Muscle of leg (tissue), 11 donors: ENCODE data around the gene ITPR1. TPM values are rescaled to one million over a fixed set of nuclear protein-coding genes. Genes with fewer than 3 reads are reported as not detected.
A peak's percentile ranks its signal among the peaks of the same experiment; 100 is the strongest.

Experiments
- DNase-seq: peaks from one replicate; pipeline ENCODE4 v3.0.0; 2013
- H3K27ac ChIP-seq: one replicate; pipeline ENCODE4 v1.5.1; 2013; ENCODE audit warnings: mild to moderate bottlenecking, low read length, control low read depth
- H3K27me3 ChIP-seq: one replicate; pipeline ENCODE4 v1.6.1; 2013; ENCODE audit warnings: low read length; ENCODE audit not compliant: control insufficient read depth, insufficient read depth
- H3K36me3 ChIP-seq: one replicate; pipeline ENCODE4 v1.6.1; 2013; ENCODE audit warnings: low read length; ENCODE audit not compliant: control insufficient read depth, insufficient read depth
- H3K4me1 ChIP-seq: one replicate; pipeline ENCODE4 v1.6.1; 2013; ENCODE audit warnings: low read length; ENCODE audit not compliant: control insufficient read depth, insufficient read depth
- H3K4me3 ChIP-seq: one replicate; pipeline ENCODE4 v1.5.1; 2013; ENCODE audit warnings: low read length, control low read depth
- H3K9me3 ChIP-seq: replicated peaks from 2 replicates; pipeline ENCODE4 v1.6.1; 2013; ENCODE audit warnings: low read depth, low read length; ENCODE audit not compliant: control insufficient read depth
- WGBS: methylation state at CpG from one replicate; pipeline ENCODE4 v1.1.5; 2013; ENCODE audit warnings: missing lambda C conversion rate; ENCODE audit not compliant: insufficient coverage; 5-methylcytosine and 5-hydroxymethylcytosine counted together
- polyA plus RNA-seq, 8 donors: library from polyadenylated mRNA; unstranded; fragments of 120-200 nt; gene quantifications; one replicate each; pipeline versions ENCODE4 v1.2.1 to v1.2.3, GENCODE V29; 2013; ENCODE audit warnings: inconsistent platforms in 1 of 8, low replicate concordance in 1 of 8; ENCODE audit not compliant: insufficient read length in 8 of 8, insufficient read depth in 1 of 8
- total RNA-seq: library from RNA; stranded (reverse); fragments of 120-200 nt; gene quantifications from one replicate; pipeline ENCODE4 v1.2.4, GENCODE V29; 2013

Gene ITPR1
- total and polyA plus RNA-seq, 9 donors: 15.4 to 34.4 (median 20.5) TPM

DNA sequence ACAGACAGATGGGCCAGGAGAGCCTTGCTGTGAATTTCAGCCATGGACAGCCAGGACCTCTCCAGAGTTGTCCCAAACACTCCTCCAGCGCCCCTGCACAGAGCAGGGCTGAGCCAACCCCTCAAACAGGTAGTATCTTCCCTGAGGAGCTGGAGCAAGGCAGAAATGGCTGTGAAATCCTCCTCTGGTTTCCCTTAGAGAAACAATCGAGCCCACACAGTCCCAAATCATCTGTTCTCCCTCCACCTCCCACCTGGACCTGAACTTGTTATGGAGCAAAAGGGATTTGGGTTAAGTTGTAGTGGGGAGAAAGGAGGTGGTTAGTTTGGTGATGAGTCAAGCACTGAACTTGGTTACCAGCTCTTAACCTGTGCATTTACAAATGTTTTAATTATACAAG, 280.4 kb downstream of the ITPR1 start:
- no peak for DNase-seq
- peaks cover 15% of the 10 kb centered on the region for H3K4me1 ChIP-seq
- WGBS: no CpG with 5 or more reads among the region's 2 CpGs
- no peak overlapping the region for H3K27ac ChIP-seq
- no peaks in the 10 kb centered on the region for H3K9me3 ChIP-seq
- H3K36me3 ChIP-seq: peaks cover 20% of the 10 kb centered on the region
- H3K4me3 ChIP-seq: no peak overlapping the region
- H3K27me3 ChIP-seq: no peaks in the 10 kb centered on the region

DNA sequence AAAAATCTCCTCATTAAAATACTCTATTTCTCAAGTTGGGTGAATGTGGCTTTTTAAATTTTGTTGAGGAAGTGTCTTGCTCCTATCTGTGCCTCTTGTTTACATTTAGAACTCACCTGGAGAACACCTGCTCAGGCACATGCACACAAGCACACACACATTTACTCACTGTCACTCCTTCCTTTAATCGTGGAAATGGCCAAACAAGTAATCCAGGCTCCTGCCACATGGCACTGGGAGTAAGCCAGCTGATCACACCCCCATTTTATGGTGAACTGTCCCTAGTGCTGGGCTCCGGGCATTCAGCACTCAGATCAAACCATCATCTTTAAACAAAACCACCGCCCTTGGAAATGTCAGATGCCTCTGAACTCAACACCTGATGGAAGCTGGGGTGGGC, 281.4 kb downstream of the ITPR1 start:
- no peak overlapping the region for H3K27ac ChIP-seq
- H3K27me3 ChIP-seq: no peaks in the 10 kb centered on the region
- no peaks in the 10 kb centered on the region for H3K9me3 ChIP-seq
- H3K36me3 ChIP-seq: peaks cover 24% of the 10 kb centered on the region
- H3K4me3 ChIP-seq: no peak overlapping the region
- WGBS: 100% methylated on average over 1 of the region's 3 CpGs
- H3K4me1 ChIP-seq: peaks cover 15% of the 10 kb centered on the region
- DNase-seq: no peak

DNA sequence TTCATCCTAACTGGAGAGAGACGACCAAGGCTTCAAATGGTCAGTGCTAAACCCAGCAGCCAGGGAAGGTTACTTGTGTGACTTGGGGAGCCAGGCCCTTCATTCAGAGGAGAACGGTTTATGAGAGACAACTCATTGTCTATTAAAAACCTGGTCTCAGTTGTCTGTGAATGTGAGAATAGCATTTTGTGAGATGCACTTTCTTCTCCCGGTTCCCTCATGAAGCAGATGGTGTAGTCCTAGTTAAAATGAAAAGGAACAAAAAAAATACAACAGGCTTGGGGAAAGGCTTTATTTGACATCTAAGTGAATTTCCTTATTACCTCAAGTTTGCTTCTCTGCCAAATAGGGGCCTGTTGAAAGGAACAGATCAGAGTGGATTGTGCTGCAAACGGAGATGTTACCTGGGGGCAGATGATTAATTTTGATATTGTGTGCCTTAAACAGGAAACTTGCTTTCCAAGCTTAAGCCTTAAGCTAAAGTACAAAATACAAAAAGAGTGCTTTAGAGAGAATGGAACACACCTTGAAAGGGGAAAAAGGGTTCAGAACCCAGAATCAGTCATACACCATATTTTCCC, 283.3 kb downstream of the ITPR1 start:
- no peaks in the 10 kb centered on the region for H3K9me3 ChIP-seq
- peak; percentile 21 for DNase-seq
- no peak overlapping the region for H3K4me3 ChIP-seq
- peaks cover 20% of the 10 kb centered on the region for H3K36me3 ChIP-seq
- H3K27me3 ChIP-seq: no peaks in the 10 kb centered on the region
- peaks cover 13% of the 10 kb centered on the region for H3K4me1 ChIP-seq
- whole genome bisulfite sequencing: no CpG with 5 or more reads among the region's 4 CpGs
- H3K27ac ChIP-seq: no peak overlapping the region

DNA sequence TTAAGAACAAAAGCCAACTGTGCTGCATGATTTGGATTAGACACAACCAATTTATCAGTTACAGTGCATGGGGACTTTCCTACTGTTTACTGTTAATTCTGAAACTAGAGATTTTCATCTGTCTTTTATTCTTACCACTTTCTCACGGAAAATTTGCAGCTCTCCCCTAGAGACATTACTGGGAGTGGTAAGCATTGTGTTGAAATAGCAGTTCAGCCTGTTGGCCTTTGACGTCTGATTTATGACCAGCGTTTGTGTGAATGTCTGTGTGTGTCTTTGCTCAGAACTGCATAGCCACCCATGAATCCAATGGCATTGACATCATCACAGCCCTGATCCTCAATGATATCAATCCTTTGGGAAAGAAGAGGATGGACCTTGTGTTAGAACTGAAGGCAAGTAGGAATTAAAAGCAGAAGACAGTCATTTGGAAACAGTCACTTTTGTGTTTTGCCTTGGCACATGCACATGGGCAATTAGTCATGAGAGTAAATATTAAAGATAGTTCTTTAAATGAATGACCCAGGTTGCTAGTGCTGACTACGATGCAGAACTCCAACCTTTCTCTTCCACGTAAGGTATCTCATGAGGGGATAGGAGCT, 283.9 kb downstream of the ITPR1 start:
- H3K4me3 ChIP-seq: no peak overlapping the region
- no CpG with 5 or more reads among the region's 5 CpGs for WGBS
- peaks cover 20% of the 10 kb centered on the region for H3K36me3 ChIP-seq
- H3K27ac ChIP-seq: no peak overlapping the region
- H3K4me1 ChIP-seq: peaks cover 8% of the 10 kb centered on the region
- no peaks in the 10 kb centered on the region for H3K27me3 ChIP-seq
- no peaks in the 10 kb centered on the region for H3K9me3 ChIP-seq
- DNase-seq: peak; percentile 66

DNA sequence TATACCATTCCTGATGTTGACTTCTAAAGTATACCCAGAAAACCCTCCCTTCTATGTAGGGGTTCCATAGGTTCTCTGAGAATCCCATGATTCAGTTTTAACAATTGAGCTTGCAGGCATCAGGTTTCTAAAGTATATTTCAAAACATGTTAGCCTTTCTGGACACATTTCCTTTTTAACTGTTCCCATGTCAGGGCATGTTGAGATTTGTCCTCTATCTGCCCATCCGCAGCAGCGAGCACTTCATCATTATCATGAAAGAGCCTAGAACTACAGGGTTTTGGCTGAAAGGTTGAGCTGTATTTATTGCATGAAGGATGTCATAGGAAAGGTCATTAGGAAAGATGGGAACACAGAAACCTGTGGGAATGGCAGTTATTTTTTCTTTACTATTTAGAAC, 285.0 kb downstream of the ITPR1 start:
- H3K9me3 ChIP-seq: no peaks in the 10 kb centered on the region
- no peak overlapping the region for H3K27ac ChIP-seq
- no peak overlapping the region for H3K4me3 ChIP-seq
- no peaks in the 10 kb centered on the region for H3K27me3 ChIP-seq
- H3K36me3 ChIP-seq: peaks cover 19% of the 10 kb centered on the region
- no CpG with 5 or more reads among the region's 2 CpGs for WGBS
- DNase-seq: no peak
- H3K4me1 ChIP-seq: peaks cover 2% of the 10 kb centered on the region

DNA sequence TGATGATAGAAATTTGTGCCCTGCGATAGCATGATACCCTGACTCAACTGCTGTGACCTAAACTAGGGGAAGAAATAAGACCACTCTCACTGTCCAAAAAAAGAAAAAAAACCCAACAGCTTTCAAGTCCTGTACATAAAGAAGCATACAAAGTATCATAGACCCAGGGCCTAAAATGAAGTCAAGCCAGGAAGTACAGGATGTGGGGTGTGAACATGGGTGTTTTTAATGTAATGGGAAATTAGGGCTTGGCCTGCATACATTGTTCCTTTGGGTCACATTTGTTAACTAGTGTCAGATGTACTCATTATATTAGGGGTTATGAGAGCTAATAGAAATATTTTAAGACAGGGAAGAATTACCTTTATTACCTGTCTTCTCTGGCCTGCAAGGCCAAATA, 285.6 kb downstream of the ITPR1 start:
- Histone ChIP-seq H3K4me1 (peaks cover 2% of the 10 kb centered on the region), H3K4me3 (no peak overlapping the region), H3K36me3 (peaks cover 20% of the 10 kb centered on the region), H3K27ac (no peak overlapping the region), H3K9me3 (no peaks in the 10 kb centered on the region), H3K27me3 (no peaks in the 10 kb centered on the region)
- WGBS: no CpG with 5 or more reads among the region's 1 CpG
- no peak for DNase-seq

DNA sequence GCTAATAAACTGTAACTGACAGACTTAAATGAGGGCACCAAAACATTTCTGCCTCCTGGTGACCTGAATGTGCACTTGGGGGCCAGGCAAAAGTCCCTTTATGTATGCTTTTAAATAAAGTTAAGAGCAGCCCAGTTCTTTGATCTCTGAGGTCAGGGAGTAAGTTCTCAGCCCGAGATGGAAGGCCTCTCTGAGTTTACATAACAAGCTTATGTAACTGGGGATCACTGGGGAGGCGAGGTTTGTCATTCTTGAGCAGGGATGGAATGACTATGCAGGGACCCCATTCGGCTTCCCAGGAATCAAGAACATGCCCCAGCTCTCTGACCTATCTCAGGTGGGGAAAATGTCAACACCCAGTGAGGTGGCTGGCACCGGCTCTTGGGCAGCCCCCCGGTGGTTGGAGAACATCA, 287.4 kb downstream of the ITPR1 start:
- H3K4me1 ChIP-seq: peaks cover 3% of the 10 kb centered on the region
- no peak overlapping the region for H3K27ac ChIP-seq
- peaks cover 22% of the 10 kb centered on the region for H3K36me3 ChIP-seq
- H3K4me3 ChIP-seq: no peak overlapping the region
- WGBS: 83% methylated on average over 3 of the region's 5 CpGs
- H3K27me3 ChIP-seq: no peaks in the 10 kb centered on the region
- no peak for DNase-seq
- H3K9me3 ChIP-seq: no peaks in the 10 kb centered on the region

DNA sequence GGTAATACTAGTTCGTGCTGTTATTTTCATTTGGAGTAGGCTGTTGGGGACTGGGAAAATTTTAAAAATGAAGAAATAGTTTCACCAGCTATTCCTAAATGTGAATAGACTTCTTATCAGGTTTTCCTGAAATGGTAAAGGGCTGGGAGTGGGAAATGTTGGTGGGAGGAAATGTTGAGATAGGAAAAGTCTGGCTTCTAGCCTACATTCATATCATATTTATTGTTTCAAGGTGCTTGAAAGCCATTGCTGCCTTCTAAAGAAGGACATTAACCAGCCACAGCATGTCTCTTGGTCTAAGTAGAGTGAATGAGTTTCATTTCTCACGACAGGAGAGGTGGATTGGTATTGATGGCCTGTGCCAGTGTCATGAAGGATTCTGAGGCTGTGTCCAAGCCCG, 288.9 kb downstream of the ITPR1 start:
- Histone ChIP-seq H3K9me3 (no peaks in the 10 kb centered on the region), H3K4me3 (no peak overlapping the region), H3K27ac (no peak overlapping the region), H3K4me1 (peaks cover 3% of the 10 kb centered on the region), H3K27me3 (no peaks in the 10 kb centered on the region), H3K36me3 (peaks cover 27% of the 10 kb centered on the region)
- 100% methylated on average over 1 of the region's 3 CpGs for WGBS
- no peak for DNase-seq

DNA sequence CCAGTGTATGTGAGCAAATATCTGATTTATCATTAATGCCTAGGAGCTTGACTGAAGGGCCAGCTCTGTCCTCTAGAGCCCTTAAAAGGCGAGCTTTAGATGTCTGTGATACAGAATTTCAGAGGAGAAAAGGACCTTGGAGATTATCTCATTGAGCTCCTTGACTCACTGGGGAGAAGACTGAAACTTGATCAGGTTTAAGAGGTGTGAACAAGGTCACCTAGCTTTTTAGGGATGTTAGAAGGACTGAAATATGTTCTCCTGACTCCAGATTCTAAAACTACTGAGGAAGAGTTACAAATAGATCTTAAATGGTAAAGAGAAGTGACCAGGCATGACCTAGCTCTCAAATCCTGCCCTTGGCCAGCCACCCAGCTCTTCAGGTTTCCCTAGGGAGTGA, 292.4 kb downstream of the ITPR1 start:
- 100% methylated on average over 1 of the region's 1 CpG for WGBS
- H3K36me3 ChIP-seq: peaks cover 37% of the 10 kb centered on the region
- H3K4me3 ChIP-seq: no peak overlapping the region
- H3K9me3 ChIP-seq: no peaks in the 10 kb centered on the region
- H3K4me1 ChIP-seq: peaks cover 3% of the 10 kb centered on the region
- no peak for DNase-seq
- H3K27me3 ChIP-seq: no peaks in the 10 kb centered on the region
- no peak overlapping the region for H3K27ac ChIP-seq

DNA sequence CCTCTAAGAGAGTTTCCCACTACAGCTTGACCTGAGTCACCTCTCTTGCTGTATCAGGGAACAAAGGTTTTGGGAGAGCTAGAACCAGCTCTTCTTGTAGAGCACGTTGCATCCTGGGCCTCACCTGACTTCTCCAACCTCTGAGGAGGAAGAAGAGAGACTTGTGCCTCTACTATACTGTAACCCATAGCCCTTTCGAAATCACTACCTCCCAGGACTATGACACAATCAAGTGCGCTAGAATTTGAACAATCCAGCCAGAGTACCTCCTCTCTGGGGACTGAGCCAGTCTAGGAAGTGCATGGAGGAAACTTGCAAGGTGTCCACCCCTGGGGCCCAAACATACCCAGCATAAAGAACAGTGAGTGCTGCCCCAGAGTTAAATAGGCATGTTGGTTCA, 293.3 kb downstream of the ITPR1 start:
- Histone ChIP-seq H3K9me3 (peaks cover 3% of the 10 kb centered on the region), H3K4me3 (no peak overlapping the region), H3K36me3 (peaks cover 42% of the 10 kb centered on the region), H3K27ac (no peak overlapping the region), H3K4me1 (peaks cover 2% of the 10 kb centered on the region), H3K27me3 (no peaks in the 10 kb centered on the region)
- 100% methylated on average over 1 of the region's 3 CpGs for WGBS
- no peak for DNase-seq

DNA sequence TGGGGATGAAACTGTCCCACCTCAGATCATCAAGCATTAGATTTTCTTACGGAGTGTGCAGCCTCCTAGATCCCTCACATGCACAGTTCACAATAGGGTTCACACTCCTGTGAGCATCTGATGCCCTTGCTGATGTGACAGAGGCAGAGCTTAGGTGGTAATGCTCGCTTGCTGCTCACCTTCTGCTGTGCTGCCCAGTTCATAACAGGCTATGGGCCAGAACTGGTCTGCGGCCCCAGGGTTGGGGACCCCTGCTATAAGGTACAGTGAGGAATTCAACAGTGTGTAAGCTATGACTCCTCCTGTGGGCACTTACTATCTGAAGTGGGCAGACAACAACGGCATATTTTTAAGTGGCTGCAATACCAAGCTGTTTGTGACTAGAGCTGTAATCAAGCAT, 298.2 kb downstream of the ITPR1 start:
- Histone ChIP-seq H3K4me3 (no peak overlapping the region), H3K9me3 (peaks cover 5% of the 10 kb centered on the region), H3K36me3 (peaks cover 51% of the 10 kb centered on the region), H3K27me3 (no peaks in the 10 kb centered on the region), H3K4me1 (no peaks in the 10 kb centered on the region), H3K27ac (no peak overlapping the region)
- WGBS: 95% methylated on average over 4 of the region's 4 CpGs
- DNase-seq: no peak
